Glomerular visceral epithelial cell (primary cell): ENCODE data around the gene CDC34.

Source experiments
- DNase-seq: peaks from one replicate; pipeline ENCODE4 v3.0.0-alpha.2; 2016; ENCODE audit errors: extremely low spot score

CDC34 gene

DNA sequence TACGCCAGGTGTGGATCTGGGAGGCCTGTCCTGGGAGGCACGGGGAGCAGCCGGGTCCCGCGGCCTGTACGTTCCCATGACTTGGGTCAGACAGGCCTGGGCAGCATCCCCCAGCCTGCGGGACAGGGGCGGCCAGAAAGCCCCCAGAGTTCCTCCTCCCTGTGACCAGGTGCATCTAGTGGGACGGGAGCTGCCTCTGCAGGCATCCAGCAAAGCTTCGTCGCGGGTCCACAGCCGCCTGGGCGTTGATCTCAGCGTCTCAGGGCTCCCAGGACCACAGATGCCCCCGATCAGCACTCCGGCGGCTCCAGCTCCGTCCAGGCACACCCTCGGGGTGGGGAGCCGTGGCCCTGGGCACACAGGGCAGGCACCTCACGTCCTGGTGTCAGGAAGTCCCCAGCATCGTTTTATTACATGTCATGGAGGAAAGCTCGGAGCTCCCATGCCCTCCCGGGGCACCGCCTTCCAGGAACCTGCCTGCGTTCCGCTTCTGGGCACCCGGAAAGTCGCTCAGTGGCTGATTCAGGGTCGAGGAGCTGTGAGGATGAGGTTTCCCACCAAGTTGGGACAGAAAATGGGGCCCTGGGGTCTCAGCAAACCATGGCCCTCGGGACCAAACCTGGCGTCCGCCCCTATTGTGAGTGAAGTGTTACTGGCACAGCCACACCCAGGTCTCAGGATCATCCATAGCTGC, 10.8 kb downstream of the CDC34 start:
- DNase-seq, result no peak

DNA sequence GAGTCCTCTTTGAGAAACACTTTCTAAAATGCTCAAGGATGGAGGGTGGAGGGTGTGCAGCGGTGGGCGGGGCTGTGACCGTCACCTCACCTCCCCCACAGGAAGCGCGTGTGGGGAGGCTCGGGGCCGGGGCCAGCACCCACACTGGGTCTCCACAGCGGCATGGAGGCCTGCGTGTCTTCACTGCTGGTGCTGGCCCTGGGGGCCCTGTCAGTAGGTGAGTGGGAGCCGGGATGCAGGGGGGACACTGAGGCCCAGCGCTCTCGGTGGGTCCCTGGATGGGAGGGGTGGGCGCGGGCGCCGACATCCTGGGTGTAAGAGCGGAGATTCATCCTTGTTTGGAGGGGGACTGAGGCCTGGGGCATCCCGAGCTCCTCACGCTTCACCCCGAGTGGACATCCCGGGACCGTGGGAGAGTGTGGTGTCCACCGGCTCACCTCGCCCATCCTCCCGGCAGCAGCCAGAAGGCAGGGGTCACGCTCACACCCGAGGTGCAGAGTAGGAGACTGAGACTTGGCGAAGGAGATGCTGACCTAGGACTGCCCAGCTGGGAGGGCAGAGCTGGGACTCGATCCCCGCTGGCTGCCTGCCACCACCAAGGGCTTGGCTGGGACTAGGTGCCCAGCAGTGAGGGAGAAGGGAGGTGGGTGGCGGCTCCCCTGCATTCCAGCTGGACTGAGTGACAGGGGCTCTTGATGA, 12.5 kb downstream of the CDC34 start, which contains the start of gene GZMM:
GZMM (plus strand) TSS at position 144 of the 699 bp plus-strand sequence; CDS start at position 163, 19 bp downstream.
- DNase-seq, result no peak

GRCh38 chr19:547117-547516, 15.6 kb downstream of the CDC34 start:
- DNase-seq, result no peak

DNA sequence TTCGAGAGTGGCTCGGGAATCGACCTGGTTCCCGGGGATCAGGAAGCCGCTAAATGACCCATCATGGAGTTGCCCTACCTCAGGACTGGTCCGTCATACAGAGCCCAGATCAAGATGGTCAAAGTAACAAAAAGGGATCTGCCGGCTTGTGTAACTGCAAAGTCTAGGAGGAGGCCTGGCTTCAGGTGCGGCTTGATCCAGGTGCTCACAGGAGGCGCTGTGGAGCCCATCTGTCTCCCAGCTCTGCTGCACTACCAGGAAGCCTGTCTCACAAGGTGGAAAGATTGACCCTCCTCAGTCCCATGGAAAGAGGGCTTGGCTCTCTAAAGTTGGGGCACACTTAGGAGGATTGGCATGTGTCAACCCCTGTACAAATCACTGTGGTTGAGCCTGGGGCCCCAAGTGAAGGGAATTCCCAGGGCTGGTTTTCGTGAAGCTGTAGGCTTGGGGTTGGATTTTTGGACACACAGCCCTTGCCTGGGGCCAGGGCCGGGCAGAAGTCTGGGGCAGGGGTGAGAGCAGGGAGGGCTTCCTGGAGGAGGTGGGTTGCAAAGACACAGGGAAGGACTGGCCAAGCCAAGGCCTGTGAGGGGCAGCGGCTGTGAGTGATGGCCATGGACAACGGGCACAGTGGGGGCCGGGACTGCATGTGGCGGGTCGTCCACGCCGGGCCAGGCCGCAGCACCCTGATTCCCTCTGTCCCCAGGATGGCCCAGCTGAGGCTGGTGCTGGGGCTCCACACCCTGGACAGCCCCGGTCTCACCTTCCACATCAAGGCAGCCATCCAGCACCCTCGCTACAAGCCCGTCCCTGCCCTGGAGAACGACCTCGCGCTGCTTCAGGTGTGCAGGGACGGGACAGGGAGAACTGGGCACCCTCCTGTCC, 16.5 kb downstream of the CDC34 start:
- no peak for DNase-seq

GRCh38 chr19:548886-549830, 17.6 kb downstream of the CDC34 start:
- DNase-seq, result no peak

DNA sequence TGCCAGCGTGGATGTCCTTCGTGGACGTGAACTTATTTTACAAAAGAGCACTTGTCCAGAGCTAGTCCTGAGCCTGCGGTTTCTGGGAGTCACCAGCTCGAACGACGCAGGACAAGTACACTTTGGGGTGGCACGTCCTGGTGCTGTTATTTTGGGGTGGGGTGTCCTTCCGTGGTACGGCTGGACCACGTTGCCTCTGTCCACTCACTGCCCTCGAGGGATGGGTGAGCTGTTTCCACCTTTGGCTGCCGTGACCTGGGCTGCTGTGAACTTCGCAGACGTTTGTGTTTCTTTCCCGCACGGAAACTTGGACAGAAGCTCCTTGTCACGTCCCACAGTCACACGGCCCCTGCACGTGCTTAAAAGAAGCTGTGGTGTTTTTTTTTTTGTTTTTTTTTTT, 23.3 kb downstream of the CDC34 start:
- DNase-seq, result no peak

- no peak for DNase-seq
These were observed 23.9 kb downstream of the CDC34 start for GRCh38 chr19:555474-555808.

GRCh38 chr19:556611-557382, 25.2 kb downstream of the CDC34 start:
- no peak for DNase-seq

DNA sequence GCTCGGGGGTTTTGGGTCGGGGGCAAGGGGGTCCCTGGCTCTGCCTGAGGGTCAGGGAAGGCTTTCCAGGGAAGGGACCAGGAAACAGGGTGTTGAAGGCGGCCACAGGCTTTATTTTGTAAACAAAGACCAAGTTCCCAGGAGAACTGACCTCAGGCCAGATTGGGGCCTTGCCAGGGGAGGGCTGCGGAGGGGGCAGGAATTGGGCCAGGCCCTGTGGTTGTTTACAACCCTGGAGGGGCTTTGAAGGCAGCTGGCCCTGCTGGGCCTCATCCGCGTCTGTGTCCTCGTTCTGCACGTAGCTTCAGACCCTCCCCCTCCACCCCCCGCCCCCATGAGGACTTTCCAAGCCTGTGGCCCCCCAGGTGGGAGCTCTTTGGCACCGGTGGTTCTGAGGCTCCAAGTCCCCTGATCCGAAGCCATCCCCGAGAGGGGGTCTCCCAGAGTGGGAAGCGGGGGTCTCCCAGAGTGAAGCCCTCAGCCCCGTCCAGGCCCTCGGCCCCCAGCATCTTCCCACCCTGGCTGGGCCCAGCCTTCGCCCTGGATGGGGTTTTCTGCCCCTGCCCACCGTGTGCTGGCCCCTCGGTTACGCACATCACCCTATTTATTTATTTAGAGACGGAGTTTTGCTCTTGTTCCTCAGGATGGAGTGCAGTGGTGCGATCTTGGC, 27.3 kb downstream of the CDC34 start:
- no peak for DNase-seq

- DNase-seq, result no peak
These were observed 28.6 kb downstream of the CDC34 start for GRCh38 chr19:560121-560520.

DNA sequence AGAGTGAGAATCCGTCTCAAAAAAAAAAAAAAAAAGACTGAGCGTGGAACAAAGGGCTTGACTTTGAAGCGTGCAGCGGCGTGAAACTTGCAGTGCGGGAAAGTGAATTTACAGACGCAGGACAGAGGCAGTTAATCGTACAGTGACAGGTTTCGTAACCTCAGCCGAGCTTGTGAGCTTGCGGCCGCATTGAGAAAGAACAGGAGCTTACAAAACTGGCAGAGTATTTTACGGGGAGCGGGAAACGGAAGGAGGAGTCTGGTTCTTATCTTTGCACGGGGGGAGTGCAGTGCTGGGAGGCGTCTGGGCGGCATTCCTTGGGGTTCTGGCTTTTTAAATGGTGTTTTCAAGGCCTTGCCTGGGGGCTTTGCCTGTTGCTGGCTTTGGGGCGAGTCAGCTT, 34.8 kb downstream of the CDC34 start:
- no peak for DNase-seq

DNA sequence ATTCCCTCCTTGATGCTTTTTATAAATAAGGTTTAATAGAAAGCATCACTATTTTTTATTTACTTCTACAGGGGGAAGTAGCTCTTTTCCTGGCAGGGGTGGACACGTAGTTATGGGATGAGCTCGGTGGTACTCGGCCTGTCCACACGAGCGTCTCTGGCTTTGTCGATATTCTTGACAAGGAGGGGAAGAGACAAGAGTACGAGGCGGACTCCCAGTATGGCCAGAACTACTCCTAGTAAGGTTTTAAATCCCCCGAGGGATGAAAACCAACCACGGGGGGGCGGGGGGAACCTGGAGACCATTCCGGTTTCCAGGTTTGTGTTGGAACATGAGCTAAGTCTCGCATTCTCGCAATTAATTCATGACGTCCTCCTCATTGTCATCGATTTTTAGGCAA, 35.3 kb downstream of the CDC34 start:
- DNase-seq, result no peak

DNA sequence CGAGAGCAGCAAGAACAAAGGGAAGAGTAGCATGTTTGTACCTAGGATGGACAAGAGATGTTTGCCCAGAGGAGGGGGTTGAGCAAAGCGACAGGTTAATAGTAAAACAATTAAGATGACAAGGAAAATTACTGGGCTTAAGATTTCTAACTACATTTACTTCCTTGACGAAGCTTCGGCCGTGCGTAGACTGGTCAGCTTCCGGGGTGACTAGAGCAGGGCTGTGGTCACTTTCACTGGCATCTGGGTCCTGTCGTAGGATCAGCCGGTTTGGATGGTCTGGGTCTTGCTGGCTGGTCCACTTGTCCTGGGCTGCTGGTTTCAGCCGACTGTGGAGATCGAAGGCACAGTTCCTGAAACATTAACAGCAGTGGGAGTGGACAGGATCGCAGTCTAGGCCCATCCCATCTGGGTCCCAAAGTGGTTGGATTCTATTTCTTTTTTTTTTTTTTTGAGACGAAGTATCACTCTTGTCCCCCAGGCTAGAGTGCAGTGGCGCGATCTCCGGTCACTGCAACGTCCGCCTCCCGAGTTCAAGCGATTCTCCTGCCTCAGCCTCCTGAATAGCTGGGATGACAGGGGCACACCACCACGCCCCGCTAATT, 35.8 kb downstream of the CDC34 start:
- DNase-seq, result no peak

GRCh38 chr19:570251-570686, 38.7 kb downstream of the CDC34 start:
- DNase-seq, result no peak

DNA sequence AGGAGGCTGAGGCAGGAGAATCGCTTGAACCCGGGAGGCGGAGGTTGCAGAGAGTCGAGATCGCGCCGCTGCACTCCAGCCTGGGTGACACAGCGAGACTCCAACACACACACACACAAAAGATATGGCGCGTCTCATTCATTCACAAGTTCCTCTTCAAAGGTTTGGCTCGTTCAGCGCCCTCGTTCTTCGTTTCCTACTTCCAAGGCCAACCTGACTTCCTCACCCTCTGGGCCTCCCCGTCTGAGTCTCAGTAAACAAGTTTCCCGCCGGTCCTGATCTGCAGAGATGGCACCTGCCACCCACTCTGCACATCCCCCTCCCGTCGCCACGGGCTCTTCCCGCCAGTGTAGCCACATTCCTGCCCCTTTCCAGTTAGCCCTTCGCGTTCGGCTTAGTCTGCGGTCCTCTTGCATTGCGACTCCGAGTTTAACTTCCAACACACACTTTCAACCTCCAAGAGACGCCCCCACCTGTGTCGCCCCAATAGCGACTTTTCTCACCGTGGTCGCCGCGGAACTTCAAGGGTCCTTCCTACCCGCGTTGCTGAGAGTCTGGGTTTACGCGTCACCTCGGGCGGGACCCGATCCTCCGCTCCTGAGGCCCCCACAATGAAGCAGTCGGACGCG, 39.5 kb downstream of the CDC34 start:
- DNase-seq, result peak; percentile 62

GRCh38 chr19:571566-571974, 40.0 kb downstream of the CDC34 start:
- DNase-seq, result peak; percentile 58

GRCh38 chr19:572140-572742, 40.7 kb downstream of the CDC34 start, which contains the start of gene BSG:
TSS of gene BSG (plus strand) at chr19:572596. CDS start at chr19:572635, 39 bp downstream.
- DNase-seq, result peak; percentile 99

DNA sequence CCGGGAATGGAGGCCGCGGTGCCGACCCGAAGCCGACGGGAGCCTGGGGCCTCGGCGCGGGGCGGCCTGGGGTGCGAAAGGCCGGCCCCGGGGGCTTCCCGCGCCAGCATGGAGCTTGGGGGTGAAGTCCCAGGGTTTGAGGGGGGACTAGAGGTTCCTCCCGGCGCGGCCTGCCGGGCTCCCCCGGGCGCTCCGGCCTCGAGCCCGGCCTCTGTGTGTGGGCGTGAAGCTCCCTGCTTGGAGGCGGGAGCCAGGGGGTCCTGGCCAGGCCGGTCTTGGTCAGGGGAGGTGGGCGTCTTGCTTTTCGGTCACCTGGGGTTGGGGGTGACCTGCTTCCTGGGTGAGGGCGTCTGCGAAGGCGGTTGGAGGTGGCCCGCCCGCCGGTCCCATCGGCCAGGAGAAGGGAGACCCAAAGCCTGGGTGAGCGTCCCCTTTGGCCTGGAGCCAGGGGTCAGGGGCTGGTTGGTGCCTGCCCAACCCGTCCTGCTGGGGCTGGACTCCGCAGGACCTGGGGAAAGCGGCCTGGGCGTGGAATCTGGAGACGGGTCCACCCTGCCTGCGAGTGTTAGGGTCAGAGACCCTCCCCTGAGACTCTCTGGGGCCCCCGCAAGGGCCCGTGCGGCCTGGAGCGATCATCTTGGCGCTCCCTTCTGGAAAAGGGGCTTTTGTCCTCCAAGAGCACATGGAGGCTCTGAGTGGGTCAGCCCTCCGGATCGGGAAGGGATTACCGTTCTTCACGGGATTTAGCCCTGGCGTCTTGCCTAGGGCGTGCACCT, 41.4 kb downstream of the CDC34 start:
- DNase-seq, result peak; percentile 64
